ENCODE measurements around the gene AMMECR1. TPM values are rescaled to one million over a fixed set of nuclear protein-coding genes. Genes with fewer than 3 reads are reported as not detected.

Gene AMMECR1
- total RNA-seq, 1 donor from 2014 or later = 2.9 TPM

DNA sequence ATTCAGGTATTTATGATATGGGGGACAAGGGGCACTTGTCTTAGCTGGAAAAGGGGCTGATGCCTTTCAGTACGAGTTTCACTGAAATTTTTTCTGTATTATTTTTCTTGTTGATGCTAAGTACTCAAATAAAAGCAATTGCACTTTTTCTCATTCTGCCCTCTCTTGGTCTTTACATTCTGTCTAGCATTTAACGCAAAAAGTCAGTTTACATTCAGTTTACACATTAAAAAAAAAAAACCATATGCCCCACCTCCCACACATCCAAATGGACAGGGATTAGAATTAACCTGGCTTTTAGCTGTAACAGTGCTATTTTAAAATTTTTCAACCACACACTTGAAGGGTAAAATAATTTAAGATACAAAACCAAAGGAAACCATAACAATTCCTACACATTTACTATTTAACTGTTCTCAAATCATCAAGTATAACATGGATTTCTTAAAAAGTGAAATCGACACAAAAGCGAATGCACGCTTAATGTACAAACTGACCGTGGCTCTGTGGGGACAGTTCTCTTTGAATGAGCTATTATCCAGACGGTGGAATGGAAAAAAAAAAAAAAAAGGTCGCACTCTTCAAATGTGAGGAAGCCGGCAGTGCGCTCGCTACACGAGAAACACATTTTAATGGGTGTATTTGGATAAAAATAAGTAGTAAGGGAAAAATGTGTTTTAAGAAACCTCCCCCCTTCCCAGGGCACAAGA, 1.4 kb downstream of the AMMECR1 start:
- intact Hi-C loops (cut with DNase I) = no loop called here
- ATAC-seq = no peak

GRCh38 chrX:110315551-110315950, 2.3 kb downstream of the AMMECR1 start:
- no peak for DNase-seq (ENCODE audit: low spot score)
- intact Hi-C loops (cut with DNase I) = no loop called here
- no peak for ATAC-seq

More for the DNA sequence above, 1.4 kb downstream of the AMMECR1 start:
- DNase-seq (ENCODE audit: low spot score) = no peak

DNA sequence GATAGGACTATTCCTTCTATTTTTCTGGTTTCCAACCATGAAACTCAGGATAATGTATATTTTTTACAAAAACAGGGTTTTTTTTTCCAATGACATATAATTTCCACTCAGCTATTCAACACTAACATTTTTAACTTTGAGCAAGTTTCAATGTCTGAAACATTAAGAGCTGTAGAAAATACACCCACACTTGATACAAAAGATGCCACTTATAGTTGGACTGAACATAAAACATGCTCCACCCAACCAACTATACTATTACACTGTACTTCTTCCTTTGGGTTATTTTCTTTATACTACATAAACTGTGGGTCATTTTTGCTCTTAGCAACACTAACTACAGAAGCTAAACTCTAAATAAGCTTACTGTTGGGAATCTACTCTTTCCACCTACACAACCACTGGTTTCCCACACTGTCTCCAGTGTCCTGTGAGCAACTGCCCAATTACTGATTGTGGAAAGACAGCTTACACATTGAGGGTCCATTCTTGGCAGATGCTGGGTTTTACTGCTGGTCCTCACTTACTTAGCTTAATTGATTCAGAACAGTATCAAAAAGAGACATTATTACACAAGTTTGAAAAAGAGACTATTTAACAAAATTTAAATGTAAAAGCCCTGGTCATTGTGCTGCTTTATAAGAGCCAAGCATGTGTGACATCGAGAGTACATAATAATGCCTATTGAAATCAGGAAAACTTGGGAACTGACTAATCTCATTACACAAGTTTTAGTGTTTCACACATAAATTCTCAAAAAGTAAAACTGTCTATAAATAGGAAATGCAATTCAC, 6.3 kb downstream of the AMMECR1 start:
- DNase-seq (ENCODE audit: low spot score) (no peak), ATAC-seq (no peak)
- intact Hi-C loops (cut with DNase I) = no loop called here

- DNase-seq (ENCODE audit: low spot score) = no peak
- no peak for ATAC-seq
- intact Hi-C loops (cut with DNase I) = no loop called here
These were observed 7.0 kb downstream of the AMMECR1 start for GRCh38 chrX:110310896-110311295.

DNA sequence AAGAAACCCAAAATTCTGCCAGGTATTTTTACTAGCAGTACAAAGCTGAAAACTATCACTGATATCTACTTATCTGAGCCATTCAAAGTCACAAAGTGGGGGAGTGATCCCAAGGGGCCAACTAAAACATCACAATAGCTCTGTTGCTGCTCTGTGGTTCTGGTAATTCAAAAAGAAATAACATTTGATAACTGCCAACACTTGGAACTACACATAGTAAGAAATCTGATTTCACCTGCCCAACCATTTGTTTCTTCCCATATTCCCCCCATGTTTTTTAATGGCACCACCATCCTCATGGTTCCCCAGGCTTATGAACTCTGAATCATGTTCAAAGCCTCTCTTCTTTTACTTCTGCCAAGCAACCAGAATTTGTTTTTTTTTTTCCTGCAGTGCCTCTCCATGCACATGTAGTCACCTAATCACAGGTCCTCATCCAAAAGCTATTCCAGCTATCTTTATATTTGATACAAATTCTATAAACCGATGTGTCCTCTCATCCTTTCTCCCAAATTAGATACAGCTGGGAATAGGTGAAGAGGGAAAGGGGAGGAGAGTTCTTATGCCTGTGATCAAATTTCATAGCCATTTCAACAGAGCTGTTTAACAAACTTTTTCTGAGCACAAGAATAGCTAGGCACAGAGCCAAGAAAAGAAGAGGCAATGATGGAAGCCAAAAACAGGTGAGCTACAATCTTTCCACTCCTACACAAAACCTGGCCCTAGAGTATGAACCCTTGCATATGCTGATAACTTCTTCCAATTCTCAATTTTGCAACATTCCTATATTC, 7.7 kb downstream of the AMMECR1 start:
- DNase-seq (ENCODE audit: low spot score) (no peak), ATAC-seq (no peak)
- intact Hi-C loops (cut with DNase I) = no loop called here

DNA sequence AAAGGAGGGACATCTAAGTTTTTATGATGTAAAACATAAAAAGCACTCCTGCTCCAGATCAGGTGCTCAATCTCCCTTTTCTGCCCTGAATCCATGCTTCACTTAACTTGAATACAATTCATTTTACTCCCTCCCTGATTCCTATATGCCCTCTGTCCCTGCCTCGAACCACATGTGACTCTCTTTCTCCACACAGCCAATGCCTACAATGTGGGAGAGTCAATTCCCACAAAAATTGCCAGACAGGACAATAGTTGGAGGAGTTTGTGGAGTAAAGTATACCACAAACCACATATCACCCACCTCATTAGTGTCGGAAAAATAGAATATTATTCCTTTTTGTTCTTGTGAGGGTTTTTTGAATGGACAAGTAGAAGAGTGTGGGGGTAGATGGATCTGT, 9.7 kb downstream of the AMMECR1 start:
- ATAC-seq (no peak), DNase-seq (ENCODE audit: low spot score) (no peak)
- intact Hi-C loops (cut with DNase I) = no loop called here

DNA sequence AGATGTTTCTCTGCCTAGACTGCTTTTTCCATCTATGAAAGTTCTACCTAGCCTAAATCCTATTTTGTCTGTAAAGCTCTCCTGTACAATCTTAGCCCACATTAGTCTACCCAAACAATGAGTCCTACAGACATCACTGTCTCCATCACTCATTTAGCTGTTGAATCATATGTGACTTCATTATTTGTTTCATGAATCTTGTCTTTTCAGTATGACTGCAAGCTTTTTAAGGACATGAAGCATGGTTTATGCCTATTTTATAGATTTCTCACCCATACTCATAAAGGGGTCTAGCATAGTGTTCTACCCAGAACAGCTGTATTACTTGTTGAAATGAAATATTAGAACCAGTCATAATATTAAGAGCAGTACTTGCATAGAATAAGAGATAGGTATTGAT, 13.0 kb downstream of the AMMECR1 start:
- intact Hi-C loops (cut with DNase I) = no loop called here
- DNase-seq (ENCODE audit: low spot score) (no peak), ATAC-seq (no peak)

- intact Hi-C loops (cut with DNase I) = no loop called here
- ATAC-seq = no peak
These were observed 13.5 kb downstream of the AMMECR1 start for GRCh38 chrX:110304371-110304770.

DNA sequence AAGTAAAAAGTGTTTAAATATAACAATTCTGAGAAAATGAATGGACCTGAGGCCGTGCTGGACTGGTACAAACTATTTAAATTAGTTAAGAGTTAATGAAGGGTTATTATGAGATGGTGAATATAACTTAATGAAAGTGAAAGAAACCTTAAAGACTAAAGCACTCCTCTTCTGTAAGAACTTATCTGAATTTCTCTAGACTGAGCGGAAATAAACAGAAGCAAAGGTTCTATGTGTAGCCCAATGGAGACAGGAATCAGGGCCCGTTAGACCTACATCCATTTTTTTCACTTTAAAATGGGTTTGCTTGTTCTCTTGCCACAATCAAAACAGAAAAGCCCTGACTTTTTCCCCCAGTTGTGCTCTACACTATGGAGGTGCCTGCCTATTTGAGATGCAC, 14.9 kb downstream of the AMMECR1 start:
- ATAC-seq (no peak), DNase-seq (ENCODE audit: low spot score) (no peak)
- intact Hi-C loops (cut with DNase I) = no loop called here

More at GRCh38 chrX:110304371-110304770, 13.5 kb downstream of the AMMECR1 start:
- no peak for DNase-seq (ENCODE audit: low spot score)

DNA sequence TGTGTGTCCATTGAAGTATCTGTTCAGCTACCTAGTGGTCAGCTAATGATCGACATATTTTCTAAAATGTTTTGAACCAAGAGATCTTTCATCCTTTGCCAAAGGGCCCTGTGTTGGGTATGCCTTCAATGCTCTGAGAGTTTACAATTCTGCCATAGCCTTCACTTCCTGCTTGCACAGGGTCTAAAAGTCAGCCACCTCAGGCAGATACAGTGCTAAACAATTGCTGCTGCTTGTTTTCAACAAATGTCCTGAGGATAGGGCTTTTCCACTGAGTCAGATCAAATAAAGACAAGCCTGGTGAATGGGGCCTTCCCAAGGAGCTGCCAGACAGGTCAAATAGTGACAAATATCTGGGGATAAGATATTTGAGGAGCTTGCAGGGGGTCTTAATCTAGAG, 16.7 kb downstream of the AMMECR1 start:
- DNase-seq (ENCODE audit: low spot score) (no peak), ATAC-seq (no peak)
- intact Hi-C loops (cut with DNase I) = no loop called here

DNA sequence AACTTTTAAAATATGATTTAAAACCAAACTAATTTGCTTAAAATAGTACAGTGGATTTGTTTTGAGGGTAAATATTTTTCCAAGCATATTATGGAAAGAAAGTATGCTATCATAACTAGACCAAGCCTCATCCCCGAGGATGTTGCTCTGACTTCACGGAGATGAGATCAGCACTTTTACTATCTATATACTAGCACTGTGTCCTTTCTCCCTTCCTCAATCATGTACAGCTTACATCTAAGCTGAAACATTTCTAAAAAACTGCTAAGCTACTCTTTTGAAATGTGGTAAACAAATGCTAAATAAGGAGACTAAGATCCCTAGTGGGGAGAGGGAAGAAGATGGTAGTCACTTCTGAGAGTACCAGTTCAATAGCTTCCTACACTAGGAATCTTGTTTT, 23.8 kb downstream of the AMMECR1 start:
- intact Hi-C loops (cut with DNase I) = no loop called here
- ATAC-seq = no peak
- no peak for DNase-seq (ENCODE audit: low spot score)

GRCh38 chrX:110293658-110294057, 24.2 kb downstream of the AMMECR1 start:
- intact Hi-C loops (cut with DNase I) = no loop called here
- DNase-seq (ENCODE audit: low spot score) (no peak), ATAC-seq (no peak)

- DNase-seq (ENCODE audit: low spot score) (no peak), ATAC-seq (no peak)
- intact Hi-C loops (cut with DNase I) = no loop called here
These were observed 30.3 kb downstream of the AMMECR1 start for GRCh38 chrX:110287605-110288004.

GRCh38 chrX:110286106-110286505, 31.8 kb downstream of the AMMECR1 start:
- ATAC-seq = no peak
- intact Hi-C loops (cut with DNase I) = no loop called here
- DNase-seq (ENCODE audit: low spot score) = no peak

- intact Hi-C loops (cut with DNase I) = no loop called here
- DNase-seq (ENCODE audit: low spot score) (no peak), ATAC-seq (no peak)
These were observed 33.7 kb downstream of the AMMECR1 start for GRCh38 chrX:110284159-110284558.

GRCh38 chrX:110282922-110283321, 35.0 kb downstream of the AMMECR1 start:
- no peak for DNase-seq (ENCODE audit: low spot score)
- ATAC-seq = no peak
- intact Hi-C loops (cut with DNase I) = no loop called here

GRCh38 chrX:110281377-110281776, 36.5 kb downstream of the AMMECR1 start:
- DNase-seq (ENCODE audit: low spot score) = no peak
- no peak for ATAC-seq
- intact Hi-C loops (cut with DNase I) = no loop called here

- no peak for ATAC-seq
- intact Hi-C loops (cut with DNase I) = no loop called here
- no peak for DNase-seq (ENCODE audit: low spot score)
These were observed 36.9 kb downstream of the AMMECR1 start for GRCh38 chrX:110280954-110281353.

- DNase-seq (ENCODE audit: low spot score) = no peak
- ATAC-seq = no peak
- intact Hi-C loops (cut with DNase I) = no loop called here
These were observed 40.3 kb downstream of the AMMECR1 start for GRCh38 chrX:110277609-110278008.

GRCh38 chrX:110276778-110277177, 41.1 kb downstream of the AMMECR1 start:
- ATAC-seq (no peak), DNase-seq (ENCODE audit: low spot score) (no peak)
- intact Hi-C loops (cut with DNase I) = no loop called here

Measured in sciatic nerve (tissue), 2 donors.